Brain microvascular endothelial cell (primary cell): ENCODE measurements around the gene UBE2M.

ENCODE experiments used
- DNase-seq: peaks from one replicate; pipeline ENCODE4 v3.0.0-alpha.2; 2020
- H3K27ac ChIP-seq: fragments of 250-450 bp; sonication (Bioruptor Pico); 2 replicates; pipeline ENCODE4 v1.5.1; 2020; ENCODE audit warnings: mild to moderate bottlenecking, moderate library complexity
- H3K27me3 ChIP-seq: fragments of 250-450 bp; sonication (Bioruptor Pico); replicated peaks from 2 replicates; pipeline ENCODE4 v1.5.1; 2020; ENCODE audit warnings: mild to moderate bottlenecking
- H3K36me3 ChIP-seq: fragments of 250-450 bp; sonication (Bioruptor Pico); replicated peaks from 2 replicates; pipeline ENCODE4 v1.5.1; 2020; ENCODE audit warnings: mild to moderate bottlenecking
- H3K4me3 ChIP-seq: 2 replicates; pipeline ENCODE4 v1.5.1; 2011; ENCODE audit warnings: low read depth, mild to moderate bottlenecking, control low read depth, low read length, moderate library complexity
- in situ Hi-C: cut with HindIII; loops from 2 replicates; pipeline ENCODE4 v1.10.0; 2017; ENCODE audit warnings: low sequenced_read_pairs, low pct_ligation_motif_present
- TF ChIP-seq, protein P1 (sequence below): IDR thresholded peaks from 2 replicates; pipeline ENCODE4 v1.5.1; 2011; ENCODE audit warnings: low read depth, mild to moderate bottlenecking, moderate library complexity, low read length, control low read depth, inconsistent platforms; ENCODE audit errors: missing control alignments

The UBE2M gene

DNA sequence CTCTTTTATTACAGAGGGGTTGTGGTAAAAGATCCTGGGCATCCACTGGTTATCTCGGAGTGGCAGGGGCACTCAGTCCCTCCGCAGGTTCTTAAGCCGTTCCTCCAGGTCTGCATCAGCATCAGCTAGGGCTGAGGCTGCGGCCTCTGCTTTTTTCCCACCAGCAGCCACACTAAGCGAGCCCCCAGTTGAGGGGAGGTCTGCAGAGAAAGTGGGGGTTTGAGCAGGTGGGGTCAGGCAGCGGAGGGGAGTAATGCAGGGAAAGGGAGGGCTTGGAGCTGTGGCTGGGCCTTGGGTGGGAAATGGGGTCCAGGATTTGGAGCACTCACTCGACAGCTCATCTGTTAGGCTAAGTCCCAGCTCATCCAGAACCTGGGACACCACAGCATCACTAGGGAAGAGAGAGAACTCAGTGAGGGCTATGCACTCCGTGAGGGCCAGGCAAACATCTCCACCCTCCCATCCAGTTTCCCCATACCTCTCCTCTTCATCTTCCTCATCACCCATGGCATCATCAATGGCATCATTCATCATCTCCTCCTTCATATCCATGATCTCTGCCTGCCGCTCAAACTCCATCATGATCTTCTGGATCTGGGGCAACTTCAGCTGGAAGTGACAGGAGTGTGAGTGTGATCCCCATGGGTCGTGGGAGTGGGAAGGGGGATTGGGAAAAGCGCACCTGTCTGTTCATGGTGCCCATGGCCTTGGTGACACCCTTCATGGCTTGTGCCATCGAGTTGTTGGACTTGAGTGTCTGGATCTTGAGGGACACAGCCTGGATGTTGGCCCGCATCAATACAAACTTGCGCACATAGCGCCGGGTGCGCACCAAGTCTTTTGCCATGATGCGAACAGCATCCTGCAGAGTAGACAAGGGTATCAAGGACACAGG lies 6.6 kb downstream of the UBE2M start:
- H3K27ac ChIP-seq = no peak overlapping the region
- peaks cover 72% of the 10 kb centered on the region for H3K36me3 ChIP-seq
- no peak overlapping the region for H3K4me3 ChIP-seq
- in situ Hi-C loops = no loop called here
- no peak for DNase-seq
- H3K27me3 ChIP-seq = no peaks in the 10 kb centered on the region
- TF ChIP-seq, protein P1, sequence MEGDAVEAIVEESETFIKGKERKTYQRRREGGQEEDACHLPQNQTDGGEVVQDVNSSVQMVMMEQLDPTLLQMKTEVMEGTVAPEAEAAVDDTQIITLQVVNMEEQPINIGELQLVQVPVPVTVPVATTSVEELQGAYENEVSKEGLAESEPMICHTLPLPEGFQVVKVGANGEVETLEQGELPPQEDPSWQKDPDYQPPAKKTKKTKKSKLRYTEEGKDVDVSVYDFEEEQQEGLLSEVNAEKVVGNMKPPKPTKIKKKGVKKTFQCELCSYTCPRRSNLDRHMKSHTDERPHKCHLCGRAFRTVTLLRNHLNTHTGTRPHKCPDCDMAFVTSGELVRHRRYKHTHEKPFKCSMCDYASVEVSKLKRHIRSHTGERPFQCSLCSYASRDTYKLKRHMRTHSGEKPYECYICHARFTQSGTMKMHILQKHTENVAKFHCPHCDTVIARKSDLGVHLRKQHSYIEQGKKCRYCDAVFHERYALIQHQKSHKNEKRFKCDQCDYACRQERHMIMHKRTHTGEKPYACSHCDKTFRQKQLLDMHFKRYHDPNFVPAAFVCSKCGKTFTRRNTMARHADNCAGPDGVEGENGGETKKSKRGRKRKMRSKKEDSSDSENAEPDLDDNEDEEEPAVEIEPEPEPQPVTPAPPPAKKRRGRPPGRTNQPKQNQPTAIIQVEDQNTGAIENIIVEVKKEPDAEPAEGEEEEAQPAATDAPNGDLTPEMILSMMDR = no peak

DNA sequence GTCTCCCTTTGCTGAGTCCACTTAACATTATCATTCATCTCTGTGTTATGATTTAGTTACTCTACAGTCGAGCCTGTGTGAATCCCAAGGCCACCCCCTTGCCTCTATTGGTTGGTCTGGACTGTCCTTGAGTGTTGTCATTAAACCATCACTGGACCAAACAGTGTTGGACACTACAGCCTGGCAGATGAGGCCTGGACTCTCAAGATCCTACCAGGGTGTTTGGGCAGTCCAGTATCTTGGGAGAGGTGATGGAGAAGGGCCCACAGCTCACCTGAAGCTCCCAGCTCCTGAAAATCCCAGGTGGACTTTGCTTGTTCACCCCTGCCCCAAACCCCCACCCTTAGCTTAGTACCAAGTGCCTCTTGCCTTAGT lies 7.3 kb downstream of the UBE2M start:
- no peak overlapping the region for H3K27ac ChIP-seq
- TF ChIP-seq, protein P1 = no peak
- peaks cover 64% of the 10 kb centered on the region for H3K36me3 ChIP-seq
- DNase-seq = no peak
- no peak overlapping the region for H3K4me3 ChIP-seq
- in situ Hi-C loops = no loop called here
- no peaks in the 10 kb centered on the region for H3K27me3 ChIP-seq

DNA sequence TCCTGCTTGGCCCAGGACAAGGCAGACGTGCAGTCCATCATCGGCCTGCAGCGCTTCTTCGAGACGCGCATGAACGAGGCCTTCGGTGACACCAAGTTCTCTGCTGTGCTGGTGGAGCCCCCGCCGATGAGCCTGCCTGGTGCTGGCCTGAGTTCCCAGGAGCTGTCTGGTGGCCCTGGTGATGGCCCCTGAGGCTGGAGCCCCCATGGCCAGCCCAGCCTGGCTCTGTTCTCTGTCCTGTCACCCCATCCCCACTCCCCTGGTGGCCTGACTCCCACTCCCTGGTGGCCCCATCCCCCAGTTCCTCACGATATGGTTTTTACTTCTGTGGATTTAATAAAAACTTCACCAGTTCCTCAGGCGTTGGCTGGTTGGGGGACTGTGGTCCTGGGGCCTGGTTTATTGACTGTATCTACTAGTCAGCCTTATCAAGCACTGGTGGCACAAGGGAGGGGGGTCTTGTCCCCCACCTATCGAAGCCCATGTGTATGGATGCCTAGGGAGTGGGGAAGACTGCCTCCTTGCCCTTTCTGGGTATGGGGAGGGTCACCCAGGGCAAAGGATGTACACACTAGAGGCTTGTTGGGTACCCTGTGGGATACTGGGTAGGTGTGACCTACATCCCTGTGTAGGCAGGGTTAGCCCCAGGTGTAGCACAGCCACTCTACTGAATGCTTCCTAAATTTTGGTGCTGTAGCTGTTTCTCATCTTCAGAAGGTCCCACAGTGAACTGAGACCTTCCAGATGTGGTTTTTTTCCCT lies 7.9 kb downstream of the UBE2M start:
- Histone ChIP-seq H3K27me3 (no peaks in the 10 kb centered on the region), H3K4me3 (no peak overlapping the region), H3K36me3 (peaks cover 61% of the 10 kb centered on the region), H3K27ac (no peak overlapping the region)
- DNase-seq = no peak
- in situ Hi-C loops = no loop called here
- TF ChIP-seq, protein P1 = no peak

DNA sequence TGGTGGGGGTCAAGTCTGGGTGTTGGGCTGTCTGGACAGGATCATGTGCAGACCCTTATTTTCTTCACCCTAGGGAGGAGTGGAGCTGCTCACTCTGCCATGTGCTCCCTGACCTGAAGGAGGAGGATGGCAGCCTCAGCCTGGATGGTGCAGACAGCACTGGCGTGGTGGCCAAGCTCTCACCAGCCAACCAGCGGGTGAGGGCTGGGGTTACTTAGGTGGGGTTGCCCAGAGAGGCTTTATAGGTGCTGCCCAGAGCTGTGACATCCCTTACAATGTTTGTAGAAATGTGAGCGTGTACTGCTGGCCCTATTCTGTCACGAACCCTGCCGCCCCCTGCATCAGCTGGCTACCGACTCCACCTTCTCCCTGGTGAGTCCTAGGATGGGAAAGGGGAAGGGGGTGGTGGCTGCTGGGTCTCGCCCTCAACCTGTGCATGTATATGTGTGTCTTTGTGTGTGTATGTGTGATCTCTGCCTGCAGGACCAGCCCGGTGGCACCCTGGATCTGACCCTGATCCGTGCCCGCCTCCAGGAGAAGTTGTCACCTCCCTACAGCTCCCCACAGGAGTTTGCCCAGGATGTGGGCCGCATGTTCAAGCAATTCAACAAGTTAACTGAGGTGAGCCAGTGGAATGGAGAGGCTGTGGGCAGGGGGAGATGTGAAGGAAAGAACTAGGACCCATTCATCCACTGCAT lies 8.6 kb downstream of the UBE2M start:
- H3K4me3 ChIP-seq = no peak overlapping the region
- no peak overlapping the region for H3K27ac ChIP-seq
- H3K27me3 ChIP-seq = no peaks in the 10 kb centered on the region
- TF ChIP-seq, protein P1 = no peak
- in situ Hi-C loops = no loop called here
- DNase-seq = no peak
- peaks cover 58% of the 10 kb centered on the region for H3K36me3 ChIP-seq

DNA sequence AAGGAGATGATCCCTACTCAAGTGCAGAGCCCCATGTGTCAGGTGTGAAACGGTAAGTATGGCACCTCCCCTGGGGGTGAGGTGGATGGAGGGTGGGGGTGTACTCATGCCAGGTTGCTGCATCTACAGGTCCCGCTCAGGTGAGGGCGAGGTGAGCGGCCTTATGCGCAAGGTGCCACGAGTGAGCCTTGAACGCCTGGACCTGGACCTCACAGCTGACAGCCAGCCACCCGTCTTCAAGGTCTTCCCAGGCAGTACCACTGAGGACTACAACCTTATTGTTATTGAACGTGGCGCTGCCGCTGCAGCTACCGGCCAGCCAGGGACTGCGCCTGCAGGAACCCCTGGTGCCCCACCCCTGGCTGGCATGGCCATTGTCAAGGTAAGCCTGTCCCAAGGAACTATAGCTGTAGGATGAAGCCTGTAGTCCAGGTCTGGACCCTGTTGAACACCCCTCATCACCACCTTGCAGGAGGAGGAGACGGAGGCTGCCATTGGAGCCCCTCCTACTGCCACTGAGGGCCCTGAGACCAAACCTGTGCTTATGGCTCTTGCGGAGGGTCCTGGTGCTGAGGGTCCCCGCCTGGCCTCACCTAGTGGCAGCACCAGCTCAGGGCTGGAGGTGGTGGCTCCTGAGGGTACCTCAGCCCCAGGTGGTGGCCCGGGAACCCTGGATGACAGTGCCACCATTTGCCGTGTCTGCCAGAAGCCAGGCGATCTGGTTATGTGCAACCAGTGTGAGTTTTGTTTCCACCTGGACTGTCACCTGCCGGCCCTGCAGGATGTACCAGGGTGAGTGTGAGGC lies 9.3 kb downstream of the UBE2M start:
- Histone ChIP-seq H3K4me3 (no peak overlapping the region), H3K27me3 (no peaks in the 10 kb centered on the region), H3K36me3 (peaks cover 58% of the 10 kb centered on the region), H3K27ac (no peak overlapping the region)
- in situ Hi-C loops = no loop called here
- no peak for DNase-seq
- TF ChIP-seq, protein P1 = no peak
